GM12872 (cell line): Measurements from ENCODE around the gene CDC14B.

Experiments
- TF ChIP-seq, protein P1 (sequence below): IDR thresholded peaks from 3 replicates; pipeline ENCODE4 v1.5.1; 2011; ENCODE audit warnings: low read depth, mild to moderate bottlenecking, low read length, moderate library complexity; ENCODE audit not compliant: insufficient read depth

CDC14B gene

DNA sequence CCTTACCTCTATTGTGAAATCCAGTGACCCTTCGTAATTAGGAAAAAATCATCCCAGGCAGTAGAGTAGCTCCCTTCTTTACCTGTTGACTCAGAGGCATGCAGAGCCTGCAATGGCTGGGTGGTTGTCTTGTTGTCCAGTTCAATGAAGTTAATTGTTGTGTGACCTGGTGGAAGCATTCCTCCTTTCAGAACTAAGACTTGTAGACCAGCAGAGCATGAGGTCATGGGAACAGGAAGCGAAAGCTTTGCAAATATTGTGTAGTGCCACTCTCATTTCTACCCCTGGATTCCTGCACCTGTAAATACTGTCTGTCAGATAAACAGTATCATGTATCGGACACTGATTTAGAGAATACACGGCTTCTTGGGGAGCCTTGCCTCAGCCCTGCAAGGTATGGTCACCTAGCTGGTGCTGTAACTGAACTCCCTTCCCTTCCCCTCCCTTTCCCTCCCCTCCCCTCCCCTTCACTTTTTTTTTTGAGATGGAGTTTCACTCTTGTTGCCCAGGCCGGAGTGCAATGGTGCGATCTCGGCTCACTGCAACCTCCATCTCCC is 41.1 kb upstream of the CDC14B start:
- TF ChIP-seq, protein P1, sequence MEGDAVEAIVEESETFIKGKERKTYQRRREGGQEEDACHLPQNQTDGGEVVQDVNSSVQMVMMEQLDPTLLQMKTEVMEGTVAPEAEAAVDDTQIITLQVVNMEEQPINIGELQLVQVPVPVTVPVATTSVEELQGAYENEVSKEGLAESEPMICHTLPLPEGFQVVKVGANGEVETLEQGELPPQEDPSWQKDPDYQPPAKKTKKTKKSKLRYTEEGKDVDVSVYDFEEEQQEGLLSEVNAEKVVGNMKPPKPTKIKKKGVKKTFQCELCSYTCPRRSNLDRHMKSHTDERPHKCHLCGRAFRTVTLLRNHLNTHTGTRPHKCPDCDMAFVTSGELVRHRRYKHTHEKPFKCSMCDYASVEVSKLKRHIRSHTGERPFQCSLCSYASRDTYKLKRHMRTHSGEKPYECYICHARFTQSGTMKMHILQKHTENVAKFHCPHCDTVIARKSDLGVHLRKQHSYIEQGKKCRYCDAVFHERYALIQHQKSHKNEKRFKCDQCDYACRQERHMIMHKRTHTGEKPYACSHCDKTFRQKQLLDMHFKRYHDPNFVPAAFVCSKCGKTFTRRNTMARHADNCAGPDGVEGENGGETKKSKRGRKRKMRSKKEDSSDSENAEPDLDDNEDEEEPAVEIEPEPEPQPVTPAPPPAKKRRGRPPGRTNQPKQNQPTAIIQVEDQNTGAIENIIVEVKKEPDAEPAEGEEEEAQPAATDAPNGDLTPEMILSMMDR: no peak

DNA sequence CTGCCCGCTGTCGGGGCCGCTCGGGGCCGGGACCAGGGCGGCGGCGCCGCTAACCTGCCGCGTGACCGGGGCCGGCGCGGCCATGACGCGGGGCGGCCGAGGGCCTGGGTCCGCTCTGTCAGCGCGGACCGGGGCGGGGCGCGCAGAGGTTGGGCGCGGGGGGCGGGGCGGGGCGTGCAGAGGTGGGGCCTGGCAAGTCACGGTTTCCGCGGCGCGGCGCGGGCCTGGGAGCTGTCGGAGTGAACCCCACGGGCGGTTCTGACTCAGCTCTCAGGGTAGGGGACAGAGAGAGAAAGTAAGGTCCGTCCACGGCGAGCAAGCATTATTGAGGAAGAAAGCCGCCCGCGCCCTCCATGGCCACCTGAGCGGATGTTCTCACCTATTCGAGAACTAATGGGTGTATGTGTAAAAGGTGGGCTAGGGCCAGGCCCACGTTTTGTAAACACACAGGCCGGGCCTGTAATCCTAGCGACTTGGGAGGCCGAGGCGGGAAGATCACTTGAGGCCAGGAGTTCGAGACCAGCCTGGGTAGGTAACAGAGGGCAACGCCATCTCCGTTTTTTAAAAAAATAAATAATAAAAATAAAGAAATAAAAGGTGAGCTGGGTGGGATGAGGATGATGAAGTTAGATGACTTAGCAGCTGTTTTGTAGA is 35.7 kb upstream of the CDC14B start, which contains the start of gene PRXL2C:
TSS of gene PRXL2C (minus strand) at position 120 of the 654 bp plus-strand sequence. CDS start at position 84, 36 bp downstream.
- TF ChIP-seq, protein P1: no peak

DNA sequence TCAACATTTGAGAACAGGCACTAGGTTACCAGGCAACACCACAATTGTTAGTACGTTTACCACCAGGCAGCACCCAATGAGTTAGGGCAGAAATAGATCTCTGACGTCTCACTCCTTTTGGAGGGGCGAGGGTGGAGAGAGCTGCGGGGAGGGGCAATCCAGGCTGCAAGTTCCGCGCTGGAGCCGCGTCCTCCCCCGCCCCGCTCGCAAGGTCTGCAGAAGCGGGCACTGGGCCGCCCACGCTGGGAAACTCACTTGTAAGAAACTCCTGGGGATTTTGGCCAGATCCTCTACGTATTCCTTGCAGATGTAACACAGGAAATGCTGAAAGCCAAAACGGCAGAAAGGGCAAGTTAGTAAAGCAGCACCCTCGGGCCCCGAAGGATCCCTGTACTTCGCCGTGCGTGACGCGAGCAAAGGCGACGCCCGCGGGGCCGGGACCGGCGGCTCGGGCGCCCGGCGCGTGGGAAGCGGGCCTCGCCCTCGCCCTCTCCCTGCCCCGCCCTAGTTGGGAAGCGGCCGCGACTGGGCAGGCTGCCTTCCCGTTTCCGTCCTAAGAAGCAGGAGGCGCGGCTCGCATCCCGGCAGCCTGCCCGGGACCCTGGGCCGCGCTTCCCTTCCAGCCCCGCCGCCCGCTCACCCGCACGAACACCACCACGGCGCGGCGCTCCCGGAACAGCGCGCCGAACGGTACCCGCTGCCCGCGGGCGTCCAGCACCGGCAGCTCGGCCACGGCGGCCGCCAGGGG is 35.0 kb upstream of the CDC14B start:
- TF ChIP-seq, protein P1: peak; percentile 5; the same call in 1 of the 3 replicates

DNA sequence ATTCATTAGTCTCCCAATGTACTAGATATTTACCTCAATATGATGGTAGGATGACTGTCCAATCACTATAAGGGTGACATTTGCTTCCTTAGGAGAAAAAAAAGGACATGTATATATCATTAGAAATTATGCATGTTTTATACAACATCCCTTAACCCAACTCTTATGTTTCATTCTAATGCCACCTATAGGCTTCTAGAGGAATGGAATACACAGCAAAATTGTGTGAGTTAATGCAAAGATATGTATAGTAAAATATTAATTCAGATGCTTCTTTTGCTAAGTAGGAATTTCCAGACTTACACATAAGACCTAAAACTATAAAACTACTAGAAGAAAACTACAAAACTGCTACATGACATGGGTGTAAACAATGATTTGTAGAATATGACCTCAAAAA is 32.0 kb upstream of the CDC14B start:
- TF ChIP-seq, protein P1: peak; percentile 31; the same call in 1 of the 3 replicates

DNA sequence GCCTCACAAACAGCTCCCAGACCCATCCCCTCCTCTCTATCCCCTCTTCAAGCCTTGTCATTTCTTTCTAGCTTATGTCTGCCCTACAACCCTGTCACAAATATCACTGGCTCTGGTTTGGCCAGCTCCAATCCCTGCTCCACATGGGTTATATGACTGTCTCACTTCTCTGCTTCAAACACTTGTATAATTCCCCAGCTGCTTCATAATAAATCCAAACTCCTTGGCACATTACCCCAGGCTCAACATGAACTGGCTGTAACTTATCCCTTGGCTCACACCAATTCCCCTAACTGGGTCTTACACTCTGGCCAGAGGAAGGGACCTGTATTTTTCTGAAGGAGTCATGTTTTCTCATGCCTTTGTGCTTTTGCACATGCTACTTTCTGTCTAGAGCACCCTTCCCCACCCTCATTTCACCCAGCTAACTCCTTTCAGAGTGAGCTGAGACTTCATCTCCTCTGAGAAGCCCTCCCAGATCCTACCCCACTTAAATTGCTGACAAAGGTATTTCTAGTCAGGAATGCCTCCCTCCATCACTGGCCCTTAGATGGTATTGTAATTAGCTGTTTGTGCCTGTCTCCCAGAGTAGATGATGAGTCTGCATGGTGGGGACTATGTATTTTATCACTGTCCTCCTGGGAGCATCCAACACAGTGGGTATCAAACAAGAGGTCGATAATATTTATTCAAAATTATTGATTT is 30.1 kb upstream of the CDC14B start:
- TF ChIP-seq, protein P1: no peak

DNA sequence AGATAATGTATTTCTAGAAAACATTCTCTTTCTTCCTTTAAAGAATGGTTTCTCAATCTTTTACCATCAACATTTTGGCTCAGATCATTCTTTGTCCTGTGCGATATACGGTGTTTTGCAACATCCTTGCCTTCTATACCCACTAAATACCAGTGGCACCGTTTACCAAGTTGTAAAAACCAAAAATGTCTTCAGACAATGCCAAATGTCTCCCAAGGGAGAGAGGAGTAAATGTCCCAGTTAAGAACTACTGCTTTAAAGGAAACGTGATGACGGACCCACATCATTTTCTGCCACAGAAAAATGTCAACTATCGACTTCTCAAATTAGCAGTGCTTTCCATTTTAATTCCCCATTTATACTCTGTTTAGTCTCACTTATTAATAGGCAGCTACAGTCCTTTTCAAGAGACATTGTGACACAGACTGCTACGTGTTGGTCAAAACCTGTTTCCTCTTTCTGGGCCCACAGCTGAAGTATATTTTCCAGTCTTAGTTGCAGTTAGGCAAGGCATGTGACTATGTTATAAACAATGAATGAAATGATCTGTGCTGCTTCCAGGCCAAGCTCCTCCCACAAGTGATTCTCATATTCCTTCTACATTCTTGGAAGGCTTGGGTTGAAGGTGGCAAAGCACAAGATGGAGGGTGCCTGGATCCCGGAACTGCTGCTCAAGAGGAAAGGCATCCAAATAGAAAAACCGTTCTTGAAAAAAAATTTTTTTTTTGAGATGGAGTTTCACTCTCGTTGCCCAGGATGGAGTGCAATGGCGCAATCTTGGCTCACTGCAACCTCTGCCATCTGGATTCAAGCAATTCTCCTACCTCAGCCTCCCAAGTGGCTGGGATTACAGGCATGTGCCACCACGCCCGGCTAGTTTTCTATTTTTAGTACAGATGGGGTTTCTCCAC is 26.7 kb upstream of the CDC14B start:
- TF ChIP-seq, protein P1: no peak
